Endothelial cell of umbilical vein (primary cell): ENCODE measurements around the gene PLCH1.

Experiments
- CTCF ChIP-seq, 2 donors: IDR thresholded peaks; 1 replicate in 1 of 2; 2 replicates in 1 of 2; pipeline ENCODE4 v1.5.1; 2011; ENCODE audit warnings: low read length in 2 of 2, mild to moderate bottlenecking in 2 of 2, moderate library complexity in 2 of 2, control low read depth in 1 of 2, inconsistent platforms in 1 of 2, low read depth in 1 of 2; ENCODE audit not compliant: insufficient read depth in 1 of 2; ENCODE audit errors: extremely low read depth in 1 of 2
- EZH2 ChIP-seq: IDR thresholded peaks from 2 replicates; pipeline ENCODE4 v1.6.1; 2012; ENCODE audit warnings: borderline replicate concordance, low read depth, mild to moderate bottlenecking, moderate library complexity, low read length, inconsistent platforms; ENCODE audit not compliant: severe bottlenecking
- FOS ChIP-seq: IDR thresholded peaks from 2 replicates; pipeline ENCODE4 v1.6.1; 2011; ENCODE audit warnings: mild to moderate bottlenecking, low read length, moderate library complexity, borderline replicate concordance; ENCODE audit not compliant: insufficient read depth
- MAX ChIP-seq: IDR thresholded peaks from 2 replicates; pipeline ENCODE4 v1.6.1; 2011; ENCODE audit not compliant: insufficient read depth, insufficient read length
- POLR2A ChIP-seq: IDR thresholded peaks from 2 replicates; pipeline ENCODE4 v1.6.1; 2012; ENCODE audit warnings: low read depth, mild to moderate bottlenecking, control low read depth, low read length

- TF ChIP-seq CTCF (IDR thresholded peaks at IDR 0.05; ENCODE audit: extremely low read depth in 1 of 2, insufficient read depth in 1 of 2, low read depth in 1 of 2, low read length in 2 of 2) (no peak), POLR2A (no peak), EZH2 (no peak), MAX (no peak), FOS (no peak)
Measured at GRCh38 chr3:155611456-155611855, 133.4 kb downstream of the PLCH1 start.
